GM19238 (cell line): Measurements from ENCODE around the gene TRAF7.
"Not testable (repeated sequence)": the region's sequence is repeated elsewhere in the genome, so short reads cannot be mapped to it uniquely, and the experiment has no call there.

Experiments used
- DNase-seq: peaks from one replicate; pipeline ENCODE4 v3.0.0; 2011; ENCODE audit warnings: low spot score; ENCODE audit not compliant: insufficient read length

Gene TRAF7

DNA sequence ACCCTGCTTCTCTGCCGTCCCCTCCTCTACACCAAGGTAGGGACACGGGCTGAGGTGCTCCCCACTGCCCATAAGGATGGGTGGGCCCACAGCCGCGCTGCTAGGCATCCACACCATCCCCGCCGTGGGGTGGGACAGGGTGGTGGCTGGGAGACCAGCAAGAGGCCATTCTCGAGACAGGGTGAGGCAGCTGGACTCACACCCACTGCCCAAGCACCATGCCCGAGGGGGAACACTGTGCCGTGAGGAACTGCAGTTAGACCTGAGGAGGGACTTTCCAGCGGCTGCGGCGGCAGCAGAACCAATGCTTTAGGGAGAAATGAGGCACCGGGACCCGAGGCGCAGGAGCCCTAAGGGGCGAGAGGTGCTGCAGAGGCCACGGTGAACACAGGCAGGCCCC lies 33.2 kb upstream of the TRAF7 start:
- DNase-seq, result no peak

DNA sequence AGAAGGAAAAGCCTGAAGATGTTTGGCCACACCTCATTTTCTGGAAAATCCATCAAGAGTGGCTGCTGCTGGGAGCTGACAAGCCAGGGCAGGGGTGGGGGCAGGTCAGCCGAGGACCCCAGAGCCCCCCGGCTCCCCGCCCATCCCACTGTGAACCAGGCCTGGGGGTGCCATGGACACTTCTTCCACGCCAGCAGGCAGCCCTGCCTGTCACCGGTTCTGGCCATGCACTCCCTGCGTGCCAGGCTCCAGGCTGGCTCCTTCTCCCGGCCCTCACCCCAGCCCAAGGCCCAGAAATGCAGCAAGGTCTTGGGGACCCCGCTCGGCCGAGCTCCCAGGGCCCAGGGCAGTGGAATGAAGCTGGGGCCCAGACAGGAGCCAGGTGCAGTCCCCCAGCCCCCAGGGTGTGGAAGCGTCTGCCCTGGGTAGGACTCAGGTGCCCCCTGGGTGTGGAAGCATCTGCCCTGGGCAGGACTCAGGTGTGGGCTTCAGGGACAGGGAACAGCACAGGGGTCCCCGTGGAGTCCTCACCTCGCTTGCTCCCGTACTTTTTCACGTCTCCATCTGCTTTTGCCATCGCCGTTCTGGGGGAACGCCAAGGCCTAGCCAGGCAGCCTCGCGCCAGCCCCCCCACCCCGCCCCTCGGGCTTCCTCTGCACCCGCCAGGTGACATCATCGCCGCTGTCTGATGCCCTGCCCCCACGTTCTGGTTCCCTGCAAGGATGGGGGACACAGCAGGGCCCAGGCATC lies 32.5 kb upstream of the TRAF7 start:
- DNase-seq, result not testable (repeated sequence)

DNA sequence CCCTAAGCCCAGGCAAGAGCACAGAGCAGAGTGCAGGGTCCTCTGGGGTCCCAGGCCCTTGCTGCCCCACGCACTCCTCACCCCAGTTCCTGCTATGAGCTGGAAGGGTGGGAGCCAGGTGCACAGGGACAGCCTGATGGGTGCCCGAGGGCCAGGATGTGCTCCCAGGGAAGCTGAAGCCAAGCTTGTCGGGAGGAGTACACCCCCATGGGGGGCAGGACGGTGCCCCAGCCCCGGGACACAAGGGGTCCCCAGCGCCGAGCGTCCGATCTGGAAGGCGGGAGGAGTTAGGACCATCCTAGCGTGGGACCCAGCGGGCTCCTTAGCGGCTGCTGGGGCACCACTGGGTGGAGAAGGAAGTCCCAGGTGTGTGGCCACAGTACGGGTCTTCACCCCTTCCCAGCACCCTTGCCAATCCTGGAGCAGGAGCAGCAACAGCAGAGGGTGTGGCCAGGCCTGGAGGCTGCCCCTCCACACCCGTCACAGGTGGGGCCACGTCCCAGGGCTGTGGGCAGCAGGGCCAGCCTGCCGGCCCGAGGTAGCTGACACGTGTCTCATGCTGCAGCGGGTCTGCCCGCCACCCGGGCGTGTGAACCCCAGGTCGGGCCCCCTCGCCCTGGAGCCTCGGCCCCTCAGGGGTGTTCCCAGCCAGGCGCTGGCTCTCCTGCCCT lies 31.7 kb upstream of the TRAF7 start:
- not testable (repeated sequence) for DNase-seq

- not testable (repeated sequence) for DNase-seq
Observed at GRCh38 chr16:2124377-2124693, 31.2 kb upstream of the TRAF7 start.

DNA sequence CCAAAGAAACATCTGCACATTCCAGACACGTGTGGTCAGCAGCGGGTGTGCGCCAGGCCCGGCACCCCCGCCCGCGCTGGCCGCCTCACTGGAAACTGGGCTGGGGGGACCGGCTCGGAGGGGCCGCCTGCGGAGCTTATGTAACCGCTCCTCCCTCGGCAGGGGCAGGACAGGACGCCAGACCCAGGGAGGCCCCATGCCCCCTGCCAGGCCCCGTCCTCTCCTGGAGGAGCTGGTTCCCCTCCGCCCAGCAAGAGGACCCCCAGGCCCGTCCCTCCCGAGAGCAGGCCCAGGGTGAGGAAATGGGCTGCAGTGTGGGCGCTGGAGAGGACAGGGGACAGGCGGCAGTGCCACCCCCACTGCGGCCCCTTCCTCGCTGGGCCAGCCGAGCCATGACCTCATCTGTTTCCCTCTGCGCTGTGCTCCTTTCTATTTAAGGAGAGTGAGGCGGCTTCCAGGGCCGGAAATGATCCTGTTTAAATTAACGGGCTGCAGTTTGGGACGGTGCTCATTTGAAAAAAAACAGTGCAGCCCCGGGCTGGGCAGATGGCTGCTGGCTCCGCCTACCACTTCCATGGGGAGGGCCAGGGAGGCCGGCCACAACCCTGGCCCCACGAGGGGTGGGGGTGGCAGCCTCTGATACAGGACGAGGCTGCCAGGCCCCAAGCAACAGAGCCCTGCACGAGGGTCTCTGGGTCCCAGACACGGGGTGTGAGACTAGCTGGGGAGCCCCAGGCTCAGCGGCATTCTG lies 30.7 kb upstream of the TRAF7 start:
- DNase-seq, result not testable (repeated sequence)

DNA sequence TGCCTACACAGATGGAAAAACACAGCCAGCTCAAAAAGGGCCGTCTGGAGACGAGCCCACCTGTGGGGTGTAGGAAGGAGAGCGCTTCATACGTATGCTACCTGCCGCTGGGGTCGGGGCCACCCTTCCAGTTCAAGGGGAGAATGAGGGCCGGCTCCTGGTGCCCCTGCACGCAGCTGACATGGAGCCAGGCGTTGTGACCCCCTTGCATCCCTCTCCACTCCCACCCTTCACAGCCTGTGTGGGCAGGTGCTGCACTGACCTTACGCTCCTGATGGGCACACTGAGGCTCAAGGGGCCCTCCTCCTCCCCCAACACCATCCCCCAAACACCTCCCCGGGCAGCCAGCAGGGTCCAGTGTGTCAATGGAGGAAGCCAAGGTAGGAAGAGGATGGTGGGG lies 30.0 kb upstream of the TRAF7 start:
- DNase-seq, result not testable (repeated sequence)

- DNase-seq, result not testable (repeated sequence)
Observed at GRCh38 chr16:2126161-2126743, 29.3 kb upstream of the TRAF7 start.

DNA sequence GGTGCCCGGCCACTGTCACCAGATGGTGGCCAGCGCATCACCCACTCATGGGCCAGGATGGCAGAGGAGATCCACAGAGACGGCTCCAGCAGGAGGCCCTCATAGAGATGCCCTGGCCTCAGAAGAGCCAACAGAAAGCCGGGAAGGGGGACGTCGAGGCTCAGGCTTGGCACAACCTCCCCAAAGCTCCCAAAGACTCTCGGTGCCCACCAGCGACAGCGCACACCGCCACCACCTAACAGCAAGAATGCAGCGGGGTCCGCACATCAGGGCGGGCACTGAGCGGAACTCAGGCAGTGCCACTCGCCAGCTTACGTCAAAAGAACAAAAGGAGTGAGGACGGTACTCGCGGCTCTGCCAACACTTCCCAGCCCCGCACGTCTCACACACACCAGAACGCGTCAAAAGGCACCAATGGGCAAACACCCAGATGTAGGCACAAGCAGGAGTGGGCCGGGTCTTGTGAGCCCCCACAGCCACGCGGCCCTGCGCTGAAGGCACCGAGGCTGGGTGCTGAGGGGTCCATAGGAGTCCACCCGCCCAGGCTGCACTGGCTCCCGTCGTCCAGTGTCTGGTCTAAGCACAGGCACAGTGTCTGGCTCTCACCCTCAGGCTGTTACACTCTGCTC lies 28.5 kb upstream of the TRAF7 start:
- DNase-seq, result not testable (repeated sequence)

DNA sequence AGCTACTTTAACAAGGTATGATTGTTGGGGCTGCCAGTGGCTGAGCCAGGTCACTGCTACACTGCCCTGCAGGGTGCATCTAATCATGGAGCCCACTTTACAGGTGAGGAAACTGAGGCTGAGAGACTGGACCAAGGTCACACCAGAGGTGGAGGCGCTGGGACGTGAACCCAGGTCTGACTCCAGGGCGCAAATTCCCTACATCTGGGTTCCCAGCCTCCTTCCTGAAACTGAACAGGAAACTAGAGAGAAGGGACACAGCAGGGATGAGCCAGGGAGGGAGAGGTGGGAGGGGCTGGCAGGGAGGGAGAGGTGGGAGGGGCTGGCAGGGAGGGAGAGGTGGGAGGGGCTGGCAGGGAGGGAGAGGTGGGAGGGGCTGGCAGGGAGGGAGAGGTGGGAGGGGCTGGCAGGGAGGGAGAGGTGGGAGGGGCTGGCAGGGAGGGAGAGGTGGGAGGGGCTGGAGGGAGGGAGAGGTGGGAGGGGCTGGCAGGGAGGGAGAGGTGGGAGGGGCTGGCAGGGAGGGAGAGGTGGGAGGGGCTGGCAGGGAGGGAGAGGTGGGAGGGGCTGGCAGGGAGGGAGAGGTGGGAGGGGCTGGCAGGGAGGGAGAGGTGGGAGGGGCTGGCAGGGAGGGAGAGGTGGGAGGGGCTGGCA lies 27.8 kb upstream of the TRAF7 start:
- not testable (repeated sequence) for DNase-seq

DNA sequence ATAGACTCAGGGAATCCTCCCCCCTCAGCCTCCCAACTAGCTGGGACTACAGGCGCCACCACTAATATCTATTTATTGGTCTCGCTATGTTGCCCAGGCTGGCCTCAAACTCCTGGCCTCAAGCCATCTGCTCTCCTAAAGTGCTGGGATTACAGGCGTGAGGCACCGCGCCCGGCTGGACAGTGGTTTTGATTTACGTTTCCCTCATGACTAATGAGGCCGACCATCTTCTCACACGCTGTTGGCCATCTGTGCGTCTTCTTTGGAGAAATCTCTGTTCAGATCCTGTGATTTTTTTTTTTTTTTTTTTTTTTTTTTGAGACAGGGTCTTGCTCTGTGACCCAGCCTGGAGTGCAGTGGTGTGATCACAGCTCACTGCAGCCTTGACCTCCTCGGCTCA lies 26.3 kb upstream of the TRAF7 start:
- DNase-seq, result not testable (repeated sequence)

GRCh38 chr16:2129890-2130447 lies 25.6 kb upstream of the TRAF7 start:
- not testable (repeated sequence) for DNase-seq

DNA sequence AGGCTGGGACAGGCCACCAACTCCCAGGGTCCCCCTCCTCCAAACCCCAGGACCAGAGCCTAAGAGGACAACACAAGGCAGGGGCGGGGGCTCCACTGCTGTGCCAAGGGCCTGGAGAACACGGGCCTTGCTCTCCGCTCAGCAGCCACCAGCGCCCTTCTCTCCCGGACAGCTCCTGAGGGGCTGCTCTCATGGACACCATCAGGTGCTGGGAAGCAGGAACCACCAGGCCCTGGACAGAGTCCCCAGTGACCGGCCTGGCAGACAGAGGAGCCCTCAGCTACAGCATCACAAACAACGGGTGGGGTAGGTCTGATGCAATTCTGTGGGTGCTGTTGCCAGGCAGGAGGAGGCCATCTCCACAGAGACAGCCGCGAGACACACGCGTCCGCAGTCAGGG lies 21.8 kb upstream of the TRAF7 start:
- DNase-seq, result not testable (repeated sequence)

- DNase-seq, result not testable (repeated sequence)
Observed at GRCh38 chr16:2135071-2135470, 20.5 kb upstream of the TRAF7 start.

DNA sequence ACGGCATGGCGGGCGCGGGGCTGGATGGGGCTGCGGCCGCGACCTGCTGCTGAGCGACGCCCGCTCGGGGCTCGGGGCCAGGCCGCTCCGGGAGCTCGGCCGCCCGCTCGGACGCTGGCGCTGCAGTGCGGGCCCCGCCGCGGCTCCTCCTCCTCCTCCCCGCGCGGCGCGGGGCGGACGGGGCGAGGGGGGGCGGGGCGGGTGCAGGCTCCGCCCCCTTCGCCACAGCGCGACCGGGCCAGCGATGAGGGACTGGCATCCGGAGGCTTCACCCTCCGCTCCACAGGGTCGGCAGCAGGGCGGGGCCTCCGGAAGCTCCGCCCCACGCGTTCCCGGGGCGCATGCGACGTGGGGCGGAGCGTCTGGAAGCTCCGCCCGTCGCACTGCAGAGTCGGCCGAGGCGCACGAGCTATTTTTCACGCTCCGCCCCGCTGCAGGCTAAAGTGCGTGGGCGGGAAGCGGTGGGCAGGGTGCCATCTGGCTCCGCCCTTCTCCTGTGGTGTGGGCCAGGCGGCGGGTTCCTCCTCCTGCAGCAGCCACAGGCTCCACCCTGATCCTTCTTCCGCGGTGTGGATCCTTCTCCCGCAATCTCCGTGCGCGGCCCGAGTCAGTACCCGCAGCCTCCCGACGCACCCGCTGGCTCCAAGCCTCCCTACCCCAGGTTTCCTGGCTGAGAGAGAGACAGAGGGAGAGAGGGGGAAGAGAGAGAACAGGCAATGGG lies 19.7 kb upstream of the TRAF7 start, which contains the start of gene PKD1:
TSS of gene PKD1 (minus strand) at position 129 of the 721 bp plus-strand sequence. CDS start 209 bp downstream, outside the sequence.
- DNase-seq, result not testable (repeated sequence)

DNA sequence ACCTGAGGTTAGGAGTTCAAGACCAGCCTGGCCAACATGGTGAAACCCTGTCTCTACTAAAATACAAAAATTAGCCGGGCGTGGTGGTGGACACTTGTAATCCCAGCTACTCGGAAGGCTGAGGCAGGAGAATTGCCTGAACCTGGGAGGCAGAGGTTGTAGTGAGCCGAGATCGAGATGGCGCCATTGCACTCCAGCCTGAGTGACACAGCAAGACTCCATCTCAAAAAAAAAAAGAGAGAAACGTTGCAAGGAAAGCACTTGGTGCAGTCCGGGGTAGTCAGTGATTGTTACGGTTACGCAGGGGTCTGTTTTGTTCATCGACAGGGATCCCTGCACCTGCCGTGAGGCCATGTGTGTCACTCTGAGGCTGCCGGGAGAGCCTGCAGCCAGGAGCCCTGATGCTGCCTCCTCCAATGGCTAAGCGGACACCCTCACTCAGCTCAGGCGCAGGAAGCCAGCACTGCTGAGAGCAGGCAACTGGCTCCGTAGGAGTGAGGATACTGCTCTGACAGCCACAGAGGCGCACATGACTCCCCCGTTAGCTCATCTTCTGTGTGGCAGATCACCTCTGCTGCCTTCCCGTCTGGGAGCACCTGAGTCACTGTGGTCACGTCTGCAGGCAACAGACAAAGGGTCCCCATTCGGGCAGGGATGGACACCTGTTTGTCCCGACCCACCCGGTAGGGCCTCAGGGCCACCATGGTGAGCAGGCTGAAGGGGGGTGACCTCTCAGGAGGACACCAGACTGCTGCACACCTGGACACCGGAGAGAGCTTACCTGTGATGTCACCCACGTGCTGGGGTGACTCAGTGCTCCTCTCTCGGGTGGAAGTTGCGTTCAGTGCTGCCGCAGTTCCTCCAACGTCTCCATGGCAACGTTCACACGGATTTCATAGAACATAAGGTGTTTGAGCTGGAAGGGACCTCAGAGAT lies 12.4 kb upstream of the TRAF7 start:
- DNase-seq, result no peak

- DNase-seq, result no peak
Observed at GRCh38 chr16:2143878-2144485, 11.6 kb upstream of the TRAF7 start.

- DNase-seq, result no peak
Observed at GRCh38 chr16:2145843-2146242, 9.7 kb upstream of the TRAF7 start.

- no peak for DNase-seq
Observed at GRCh38 chr16:2147378-2147777, 8.2 kb upstream of the TRAF7 start.
